OCI-LY7 (cell line): ENCODE results near the gene LZTR1.

ENCODE experiments used
- EZH2phosphoT487 ChIP-seq: fragments of 200-600 bp; sonication (generic); IDR thresholded peaks from 2 replicates; pipeline ENCODE4 v1.6.1; 2018; ENCODE audit warnings: low read depth, borderline replicate concordance, mild to moderate bottlenecking, mixed run types, antibody characterized with exemption, low read length, moderate library complexity, mixed read lengths
- TF ChIP-seq, protein P1 (sequence below): fragments of 200-600 bp; sonication (generic); conservative IDR thresholded peaks from 2 replicates; pipeline ENCODE4 v1.5.1; 2014; ENCODE audit warnings: mild to moderate bottlenecking, antibody characterized with exemption, low read length, moderate library complexity, mixed read lengths

DNA sequence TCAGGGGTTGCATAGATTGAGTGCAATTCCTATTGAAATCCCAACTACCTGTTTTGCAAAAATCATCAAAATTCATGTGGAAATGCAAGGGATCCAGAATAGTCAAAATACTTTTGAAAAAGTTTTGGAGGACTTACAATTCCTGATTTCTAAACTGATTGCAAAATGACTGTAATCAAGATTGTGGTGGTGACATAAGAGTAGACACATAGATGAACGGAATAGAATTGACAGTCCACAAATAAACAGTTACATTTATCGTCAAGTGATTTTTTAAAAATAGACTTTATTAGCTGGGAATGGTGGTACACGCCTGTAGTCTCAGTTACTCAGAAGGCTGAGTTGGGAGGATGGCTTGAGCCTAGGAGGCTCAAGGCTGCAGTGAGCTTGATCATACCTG is 52.9 kb downstream of the LZTR1 start:
- TF ChIP-seq, protein P1, sequence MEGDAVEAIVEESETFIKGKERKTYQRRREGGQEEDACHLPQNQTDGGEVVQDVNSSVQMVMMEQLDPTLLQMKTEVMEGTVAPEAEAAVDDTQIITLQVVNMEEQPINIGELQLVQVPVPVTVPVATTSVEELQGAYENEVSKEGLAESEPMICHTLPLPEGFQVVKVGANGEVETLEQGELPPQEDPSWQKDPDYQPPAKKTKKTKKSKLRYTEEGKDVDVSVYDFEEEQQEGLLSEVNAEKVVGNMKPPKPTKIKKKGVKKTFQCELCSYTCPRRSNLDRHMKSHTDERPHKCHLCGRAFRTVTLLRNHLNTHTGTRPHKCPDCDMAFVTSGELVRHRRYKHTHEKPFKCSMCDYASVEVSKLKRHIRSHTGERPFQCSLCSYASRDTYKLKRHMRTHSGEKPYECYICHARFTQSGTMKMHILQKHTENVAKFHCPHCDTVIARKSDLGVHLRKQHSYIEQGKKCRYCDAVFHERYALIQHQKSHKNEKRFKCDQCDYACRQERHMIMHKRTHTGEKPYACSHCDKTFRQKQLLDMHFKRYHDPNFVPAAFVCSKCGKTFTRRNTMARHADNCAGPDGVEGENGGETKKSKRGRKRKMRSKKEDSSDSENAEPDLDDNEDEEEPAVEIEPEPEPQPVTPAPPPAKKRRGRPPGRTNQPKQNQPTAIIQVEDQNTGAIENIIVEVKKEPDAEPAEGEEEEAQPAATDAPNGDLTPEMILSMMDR, result no peak
- no peak for TF ChIP-seq EZH2phosphoT487
